Posterior vena cava (tissue), 2 donors: Measurements from ENCODE around the gene HDLBP. TPM values are rescaled to one million over a fixed set of nuclear protein-coding genes. Genes with fewer than 3 reads are reported as not detected.
"Not testable (repeated sequence)": the region's sequence is repeated elsewhere in the genome, so short reads cannot be mapped to it uniquely, and the experiment has no call there.

Experiments used
- DNase-seq: peaks from one replicate; pipeline ENCODE4 v3.0.0-alpha.2; 2020; ENCODE audit warnings: low spot score
- intact Hi-C, 2 donors: fragments of 100-400 bp; cut with DNase I; formaldehyde crosslinking; loops; one replicate each; pipeline versions ENCODE4 v1.14.1 to v1.14.2; 2022 to 2023
- total RNA-seq, 2 donors: library from RNA; stranded (reverse); fragmentation: NEBNext Ultra II Directional; extraction: Animal tissue kit (Norgen Biotek cat#: 25700); gene quantifications; one replicate each; pipeline ENCODE4 v1.2.1, GENCODE V29; 2021
- donor health status: DM: yes; HTN: yes; CAD: no.
- donor health status: DM: yes; HTN: yes; CAD: no.

HDLBP gene
- total RNA-seq, 2 donors from 2014 or later = 428 to 459 TPM

DNA sequence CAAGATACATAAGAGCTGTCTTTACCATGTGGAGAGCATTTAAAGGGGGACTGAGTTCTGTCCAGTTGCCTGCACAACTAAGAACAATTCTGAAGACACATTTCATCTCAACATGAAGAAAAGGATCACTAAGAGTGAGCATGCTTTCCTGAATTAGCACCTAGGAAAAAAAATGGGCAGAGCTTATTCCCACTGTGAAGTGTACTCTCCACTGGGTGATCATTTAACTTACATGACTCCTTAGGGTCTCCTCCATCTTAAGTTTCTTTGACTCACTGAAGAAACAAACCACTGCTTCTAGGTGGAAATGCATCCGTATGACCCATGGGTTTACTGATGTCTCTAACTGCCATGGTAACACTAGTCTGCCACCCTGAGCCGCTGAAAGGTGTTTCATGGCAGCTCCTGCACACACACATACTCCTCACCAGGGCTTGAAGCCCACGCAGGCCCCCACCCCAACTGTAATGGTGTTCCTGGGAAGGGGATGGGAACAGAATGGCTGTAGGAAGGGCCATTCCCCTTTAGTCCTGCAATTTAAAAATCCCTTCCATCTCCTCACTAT, 27.1 kb downstream of the HDLBP start:
- DNase-seq = no peak
- intact Hi-C loops = no loop called here

- intact Hi-C loops = no loop called here
- DNase-seq = no peak
Observed at GRCh38 chr2:241286348-241287090, 29.0 kb downstream of the HDLBP start.

DNA sequence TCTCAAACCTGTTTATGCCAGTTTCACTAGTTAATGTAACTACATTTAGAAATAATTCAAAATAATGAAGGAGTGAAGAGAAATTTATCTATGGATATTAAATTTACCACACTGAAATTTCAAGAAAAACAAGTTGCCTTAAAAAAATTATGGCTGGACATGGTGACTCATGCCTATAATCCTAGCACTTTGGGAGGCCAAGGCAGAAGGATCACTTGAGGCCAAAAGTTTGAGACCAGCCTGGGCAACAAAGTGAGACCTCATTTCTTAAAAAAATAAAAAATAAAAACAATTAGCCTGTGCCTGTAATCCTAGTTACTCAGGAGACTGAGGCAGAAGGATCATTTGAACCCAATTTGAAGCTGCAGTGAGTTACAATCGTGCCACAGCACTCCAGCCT, 29.9 kb downstream of the HDLBP start:
- intact Hi-C loops = no loop called here
- DNase-seq = no peak

- intact Hi-C loops = no loop called here
- no peak for DNase-seq
Observed at GRCh38 chr2:241282555-241282954, 32.9 kb downstream of the HDLBP start.

GRCh38 chr2:241280291-241280690, 35.2 kb downstream of the HDLBP start:
- no peak for DNase-seq
- intact Hi-C loops = no loop called here

DNA sequence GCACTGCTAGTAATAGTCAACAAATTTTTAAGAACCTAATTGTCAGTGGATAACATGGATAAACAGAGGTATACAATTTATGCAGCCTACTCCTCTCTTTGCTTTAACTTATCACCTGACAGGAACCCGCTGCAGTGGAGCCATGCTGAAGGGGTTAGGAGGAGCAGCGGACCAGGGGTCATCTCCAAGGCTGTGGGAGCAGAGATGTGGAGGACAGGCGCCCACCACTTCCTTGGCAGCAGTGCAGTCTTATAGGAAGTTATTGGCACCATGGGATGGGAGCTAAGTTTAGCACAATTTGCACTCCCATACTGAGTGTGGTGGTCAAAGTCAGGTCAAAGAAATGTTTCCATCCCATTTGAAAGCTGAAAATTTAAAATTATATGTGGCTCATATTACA, 35.6 kb downstream of the HDLBP start:
- no peak for DNase-seq
- intact Hi-C loops = no loop called here

DNA sequence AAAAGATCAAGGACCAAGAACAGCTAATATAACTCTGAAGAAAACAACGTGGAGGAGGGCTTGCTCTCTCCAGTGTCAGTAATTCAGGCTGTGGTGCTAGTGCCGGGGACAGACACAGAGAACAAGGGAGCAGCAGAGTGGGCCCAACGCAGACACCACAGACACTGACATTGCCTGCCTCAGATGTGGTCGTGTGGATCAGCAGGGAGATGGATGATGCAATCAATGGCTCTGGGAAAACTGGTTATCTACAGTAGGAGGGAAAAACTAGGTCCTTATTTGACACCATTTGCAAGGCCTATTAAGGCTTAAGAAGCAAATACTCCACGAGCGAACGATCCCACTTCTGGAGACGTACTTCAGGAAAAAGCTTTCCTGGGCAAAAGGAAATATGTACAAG, 36.1 kb downstream of the HDLBP start:
- intact Hi-C loops = no loop called here

GRCh38 chr2:241278306-241278705, 37.2 kb downstream of the HDLBP start:
- intact Hi-C loops, DNase-seq: not testable (repeated sequence)

More for the DNA sequence above, 36.1 kb downstream of the HDLBP start:
- no peak for DNase-seq

DNA sequence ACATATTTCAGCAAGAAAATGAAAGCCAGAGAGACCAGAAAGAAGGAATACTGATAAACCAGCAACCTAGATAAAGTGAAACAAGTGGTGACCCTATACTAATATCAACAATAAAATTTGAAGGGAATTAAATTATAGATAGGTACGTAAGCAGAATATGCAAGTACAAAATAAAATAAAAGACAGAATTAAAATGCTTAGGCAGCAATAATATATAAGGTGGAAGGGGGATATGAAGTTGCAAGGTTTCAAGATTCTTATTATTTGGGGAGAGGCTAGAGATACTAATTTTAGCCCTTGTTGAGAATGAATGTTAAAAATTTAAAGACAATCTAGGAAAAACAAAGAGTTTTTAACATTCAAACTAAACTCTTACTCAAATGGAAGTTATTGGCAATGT, 39.6 kb downstream of the HDLBP start:
- DNase-seq = no peak
- intact Hi-C loops = no loop called here

DNA sequence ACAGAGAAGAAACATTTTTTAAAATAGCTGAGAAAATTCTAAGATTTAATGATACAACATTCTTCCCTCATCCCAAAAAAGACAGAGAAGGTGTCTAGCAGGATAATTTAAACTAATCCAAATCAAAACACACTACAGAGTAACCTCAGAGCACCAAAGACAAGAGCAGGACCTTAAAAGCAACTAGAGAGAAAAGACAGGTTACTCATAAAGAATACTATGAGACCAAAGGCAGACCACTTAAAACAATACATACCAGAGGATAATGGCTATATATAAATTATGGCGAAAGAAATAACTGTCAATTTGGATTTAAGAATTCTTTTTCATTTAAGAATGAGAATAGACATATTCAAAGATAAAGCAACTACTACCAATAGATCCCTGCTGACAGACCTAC, 40.0 kb downstream of the HDLBP start:
- intact Hi-C loops = no loop called here
- no peak for DNase-seq

GRCh38 chr2:241274127-241274526, 41.3 kb downstream of the HDLBP start:
- no peak for DNase-seq
- intact Hi-C loops = no loop called here

- intact Hi-C loops = no loop called here
- DNase-seq = no peak
Observed at GRCh38 chr2:241273210-241274020, 42.1 kb downstream of the HDLBP start.

- intact Hi-C loops = no loop called here
- DNase-seq = peak; percentile 92
Observed at GRCh38 chr2:241272303-241273209, 42.9 kb downstream of the HDLBP start.

GRCh38 chr2:241271706-241272302, 43.7 kb downstream of the HDLBP start:
- intact Hi-C loops = no loop called here
- DNase-seq = peak; percentile 96

DNA sequence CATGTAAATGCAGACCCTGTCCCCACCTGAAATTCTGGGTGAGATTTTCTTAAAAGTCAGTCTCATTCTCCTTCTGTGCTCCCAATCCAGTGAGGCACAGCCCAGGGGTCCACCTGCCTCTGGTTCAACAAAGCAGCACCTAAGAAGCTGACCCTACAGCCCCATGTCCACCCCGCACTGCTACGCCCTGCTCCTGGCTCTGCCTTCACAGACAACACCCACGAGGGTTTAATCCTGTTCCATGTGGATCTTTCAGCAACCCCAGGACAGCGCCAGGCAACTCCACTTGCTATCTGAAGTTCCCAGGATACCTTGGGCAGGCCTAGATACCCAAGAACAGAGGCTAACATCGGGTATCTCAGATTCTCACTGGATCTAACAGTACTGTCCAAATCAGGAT, 44.9 kb downstream of the HDLBP start:
- intact Hi-C loops = no loop called here
- no peak for DNase-seq

- intact Hi-C loops = no loop called here
- no peak for DNase-seq
Observed at GRCh38 chr2:241269707-241270520, 45.6 kb downstream of the HDLBP start.

DNA sequence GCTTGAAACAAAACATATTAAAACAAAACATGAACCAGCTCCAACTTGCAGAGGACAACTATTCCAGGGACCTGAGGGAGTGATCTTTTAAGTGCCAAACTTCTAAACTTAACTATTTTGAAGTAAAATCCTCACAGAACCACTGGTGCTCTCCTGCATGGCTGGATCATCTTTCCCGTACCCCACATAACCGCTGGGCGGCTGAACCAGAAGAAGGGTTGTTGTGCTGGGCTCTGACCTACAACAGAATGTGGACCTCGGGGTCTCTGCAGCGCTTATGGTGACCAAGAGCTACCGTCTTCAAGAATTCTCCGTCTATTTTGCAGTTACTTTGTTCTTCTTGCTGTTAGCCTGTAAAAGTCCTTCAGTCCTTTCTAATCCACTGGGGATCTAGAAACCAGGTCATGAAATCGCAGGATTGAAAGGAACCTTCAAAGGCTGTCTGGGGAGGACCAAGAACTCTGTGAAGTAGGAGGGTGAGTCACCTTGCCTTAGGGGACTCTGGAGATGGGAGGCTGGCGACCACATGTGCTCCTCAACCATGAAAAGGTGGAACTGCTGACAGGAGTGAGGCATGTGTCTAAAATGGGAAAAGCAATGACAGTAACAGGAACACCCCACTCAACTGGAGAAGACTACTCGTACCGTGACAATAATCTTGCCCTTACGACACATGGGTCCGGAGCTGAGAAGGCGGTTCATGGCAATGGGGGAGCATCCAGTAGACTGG, 46.6 kb downstream of the HDLBP start:
- no peak for DNase-seq
- intact Hi-C loops = no loop called here

DNA sequence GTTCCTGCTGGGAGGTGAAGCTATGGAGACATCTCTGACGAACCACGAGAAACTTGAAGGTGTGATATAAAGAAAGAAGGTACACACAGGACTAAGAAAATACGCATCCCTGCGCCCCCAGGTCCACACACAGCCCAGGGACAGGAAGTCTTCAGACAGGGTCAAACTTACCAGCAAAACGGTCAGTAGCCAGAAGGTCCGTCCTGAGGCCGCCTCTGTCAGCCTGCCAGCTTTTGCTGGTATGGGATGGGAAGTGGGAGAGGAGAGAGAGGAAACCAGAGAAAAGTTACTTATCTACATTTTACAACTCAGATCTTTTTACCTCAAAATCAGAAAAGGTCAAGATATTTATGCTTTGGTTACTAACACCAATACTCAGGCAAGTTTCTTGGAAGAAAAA, 47.2 kb downstream of the HDLBP start:
- DNase-seq = no peak
- intact Hi-C loops = no loop called here
